Colon (tissue), 2 donors: ENCODE data around the gene KCTD19.
"Not testable (repeated sequence)": the region's sequence is repeated elsewhere in the genome, so short reads cannot be mapped to it uniquely, and the experiment has no call there.

ENCODE experiments used
- FAIRE-seq: peaks from 2 replicates; lab custom pipeline; 2012; peaks lifted over from hg19 to GRCh38; lab: Jason Lieb, UNC
- donor health status: control.
- donor health status: control.

Gene KCTD19

GRCh38 chr16:67326472-67327309 lies at the start of gene KCTD19, which contains the start of gene LRRC36:
Gene KCTD19 (minus strand): TSS chr16:67326741. CDS start chr16:67326707, 34 bp downstream.
Gene LRRC36 (plus strand): TSS chr16:67326815. CDS start chr16:67326863, 48 bp downstream.
- no peak for FAIRE-seq

GRCh38 chr16:67376012-67376411 lies 49.5 kb upstream of the KCTD19 start:
- not testable (repeated sequence) for FAIRE-seq

GRCh38 chr16:67372664-67373063 lies 46.1 kb upstream of the KCTD19 start:
- FAIRE-seq, result no peak

DNA sequence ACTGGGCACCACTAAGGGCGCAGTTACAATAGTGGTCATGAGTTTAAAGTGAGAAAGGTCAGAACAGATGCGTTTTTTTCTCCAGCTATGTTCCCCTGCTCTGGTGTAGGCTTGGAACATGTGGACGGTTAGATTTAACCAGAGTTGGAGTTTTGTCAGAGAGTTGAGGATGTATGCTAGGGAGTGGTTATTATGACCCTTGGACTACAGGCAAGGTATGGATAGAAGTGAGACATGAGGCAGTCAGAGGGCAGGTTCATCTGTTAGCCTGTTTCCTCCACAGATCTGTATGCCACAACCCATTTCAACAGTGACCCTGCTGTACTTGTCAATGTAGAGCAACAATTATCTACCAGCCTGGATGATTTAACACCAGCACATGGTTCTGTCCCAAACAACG lies 44.1 kb upstream of the KCTD19 start:
- no peak for FAIRE-seq

- no peak for FAIRE-seq
Observed at GRCh38 chr16:67364600-67365235, 38.2 kb upstream of the KCTD19 start.

GRCh38 chr16:67361038-67361437 lies 34.5 kb upstream of the KCTD19 start:
- no peak for FAIRE-seq

DNA sequence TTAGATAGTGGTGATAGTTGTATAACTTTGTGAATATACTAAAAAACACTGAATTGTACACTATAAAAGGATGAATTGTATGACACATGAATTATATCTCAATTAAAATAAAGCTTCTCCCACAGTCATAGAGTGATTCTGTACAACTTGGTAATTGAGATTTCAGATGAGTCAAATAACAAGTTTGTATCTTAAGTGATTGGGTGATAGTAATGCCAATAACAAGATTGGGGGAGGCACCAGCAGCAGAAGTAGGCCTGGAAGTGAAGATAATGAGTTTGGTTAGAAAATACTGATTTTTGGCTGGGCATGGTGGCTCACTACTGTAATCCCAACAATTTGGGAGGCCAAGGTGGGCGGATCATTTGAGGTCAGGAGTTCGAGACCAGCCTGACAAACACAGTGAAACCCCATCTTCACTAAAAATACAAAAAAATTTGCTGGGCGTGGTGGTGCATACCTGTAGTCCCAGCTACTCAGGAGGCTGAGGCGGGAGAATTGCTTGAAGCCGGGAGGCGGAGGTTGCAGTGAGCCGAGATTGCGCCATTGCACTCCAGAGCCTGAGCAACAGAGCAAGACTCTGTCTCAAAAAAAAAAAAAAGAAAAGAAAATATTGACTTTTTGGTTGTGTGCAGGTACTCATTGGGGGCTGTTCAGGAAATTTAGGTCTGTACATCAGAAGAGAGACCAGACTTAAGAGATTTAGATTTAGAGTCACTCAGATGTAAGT lies 33.2 kb upstream of the KCTD19 start:
- FAIRE-seq, result not testable (repeated sequence)

DNA sequence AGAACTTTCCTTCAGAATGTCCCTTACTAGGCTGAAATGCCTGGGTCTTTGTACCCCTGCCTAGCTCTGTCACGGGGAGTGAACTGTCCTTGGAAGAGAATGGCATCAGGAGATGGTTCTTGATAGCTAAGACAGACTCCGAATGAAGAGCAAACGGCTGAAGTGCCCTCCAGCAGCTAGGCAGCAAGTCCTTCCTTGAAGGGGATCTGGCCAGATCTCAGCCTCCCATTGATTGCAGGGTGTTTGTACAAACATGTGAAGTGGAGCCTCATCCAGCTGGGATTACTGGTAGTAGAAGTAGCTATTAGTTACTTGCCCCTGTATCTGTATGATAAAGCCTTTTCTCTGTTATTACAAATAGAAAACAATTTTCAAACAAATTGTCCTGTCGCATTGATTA lies 31.0 kb upstream of the KCTD19 start:
- FAIRE-seq, result no peak

DNA sequence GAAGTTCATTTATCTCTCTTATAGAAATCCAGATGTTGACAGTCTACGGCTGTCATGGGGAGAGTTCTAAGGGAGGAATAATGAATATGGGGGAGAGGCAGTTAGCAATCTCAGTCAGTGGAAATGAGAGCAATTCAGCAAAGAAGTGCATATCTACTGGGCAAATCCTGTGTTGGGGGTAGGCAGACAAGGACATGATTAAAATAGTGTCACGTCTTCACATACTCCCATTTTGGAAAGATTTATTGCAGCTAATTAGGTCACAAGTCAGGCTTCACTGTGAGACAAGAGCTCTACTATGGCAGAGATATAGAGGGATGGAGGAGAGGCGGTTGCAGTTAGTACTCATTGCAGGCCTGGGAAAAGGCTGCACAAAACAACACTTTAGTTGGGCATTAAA lies 29.9 kb upstream of the KCTD19 start:
- no peak for FAIRE-seq

- FAIRE-seq, result not testable (repeated sequence)
Observed at GRCh38 chr16:67352463-67352862, 25.9 kb upstream of the KCTD19 start.

GRCh38 chr16:67350324-67350723 lies 23.8 kb upstream of the KCTD19 start:
- FAIRE-seq, result no peak

- no peak for FAIRE-seq
Observed at GRCh38 chr16:67349172-67349571, 22.6 kb upstream of the KCTD19 start.

DNA sequence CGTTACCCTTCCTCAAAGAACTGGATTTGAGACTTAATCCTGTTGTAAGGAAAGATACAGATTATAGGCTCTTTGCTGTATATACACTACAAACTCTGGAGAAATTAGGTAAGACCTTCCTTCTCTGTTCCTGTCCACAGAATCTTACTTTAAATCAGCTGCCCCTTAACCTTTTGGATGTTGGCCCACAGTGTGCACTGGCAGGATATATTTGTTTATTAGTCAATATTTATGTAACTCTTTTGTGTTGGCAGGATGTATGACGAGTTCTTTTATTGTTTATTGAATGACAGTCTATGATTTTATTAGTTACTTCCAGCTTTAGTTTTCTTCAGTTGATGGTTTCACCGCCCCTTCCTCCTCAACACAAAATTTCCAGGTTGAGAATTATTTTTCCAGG lies 19.8 kb upstream of the KCTD19 start:
- no peak for FAIRE-seq

DNA sequence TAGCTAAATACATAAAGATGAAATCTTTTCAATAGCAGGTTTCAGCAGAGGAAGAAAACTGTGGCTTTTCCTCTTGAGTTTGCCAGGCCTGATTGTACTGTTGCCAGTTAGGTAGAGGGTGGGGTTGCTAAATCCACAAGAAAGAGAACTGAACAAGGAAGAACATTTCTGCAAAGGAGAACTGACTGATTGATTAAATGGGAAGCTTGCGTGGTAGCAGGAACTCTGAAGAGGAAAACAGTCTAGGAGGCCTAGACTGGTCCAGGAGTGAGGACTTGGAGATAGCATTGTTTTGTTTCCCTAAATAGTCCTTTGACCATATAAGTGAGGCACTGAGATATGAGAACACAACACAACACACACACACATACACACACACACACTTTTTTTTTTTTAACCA lies 18.9 kb upstream of the KCTD19 start:
- no peak for FAIRE-seq

- no peak for FAIRE-seq
Observed at GRCh38 chr16:67342616-67343015, 16.1 kb upstream of the KCTD19 start.

- FAIRE-seq, result no peak
Observed at GRCh38 chr16:67341250-67341649, 14.7 kb upstream of the KCTD19 start.

DNA sequence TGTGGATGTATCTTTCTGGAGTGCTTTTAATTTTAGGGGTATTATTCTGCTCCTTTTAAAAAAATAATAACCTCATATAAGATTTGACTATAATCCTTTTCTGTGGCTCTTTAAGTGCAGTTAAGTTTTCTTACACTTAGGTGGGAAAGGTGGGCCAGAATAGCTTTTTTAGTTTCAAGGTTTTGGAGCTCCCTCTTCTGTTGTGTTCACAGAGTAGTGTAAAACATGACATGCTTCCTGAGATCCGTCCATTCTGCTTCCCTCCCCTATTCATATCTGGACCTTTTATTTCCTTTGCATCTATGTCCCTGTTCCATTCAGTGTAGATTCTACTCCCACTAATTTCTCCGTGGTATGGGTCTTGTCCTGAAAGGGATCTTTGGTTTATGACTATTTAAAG lies 12.9 kb upstream of the KCTD19 start:
- FAIRE-seq, result no peak

DNA sequence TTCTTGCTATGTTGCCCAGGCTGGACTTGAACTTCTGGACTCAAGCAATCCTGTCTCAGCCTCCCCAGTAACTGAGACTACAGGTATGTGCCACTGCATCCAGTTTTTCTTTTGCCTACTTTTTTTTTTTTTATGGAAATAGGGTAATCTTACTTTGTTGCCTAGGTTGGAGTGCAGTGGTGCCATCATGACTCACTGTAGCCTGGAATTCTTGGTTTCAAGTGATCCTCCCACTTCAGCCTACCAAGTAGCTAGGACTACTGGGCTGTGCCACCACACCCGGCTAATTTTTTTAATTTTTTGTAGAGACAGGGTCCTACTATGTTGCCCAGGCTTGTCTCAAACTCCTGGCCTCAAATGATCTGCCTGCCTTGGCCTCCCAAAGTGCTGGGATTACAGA lies 10.1 kb upstream of the KCTD19 start:
- no peak for FAIRE-seq

- FAIRE-seq, result no peak
Observed at GRCh38 chr16:67336116-67336515, 9.6 kb upstream of the KCTD19 start.

- no peak for FAIRE-seq
Observed at GRCh38 chr16:67333315-67333714, 6.8 kb upstream of the KCTD19 start.

DNA sequence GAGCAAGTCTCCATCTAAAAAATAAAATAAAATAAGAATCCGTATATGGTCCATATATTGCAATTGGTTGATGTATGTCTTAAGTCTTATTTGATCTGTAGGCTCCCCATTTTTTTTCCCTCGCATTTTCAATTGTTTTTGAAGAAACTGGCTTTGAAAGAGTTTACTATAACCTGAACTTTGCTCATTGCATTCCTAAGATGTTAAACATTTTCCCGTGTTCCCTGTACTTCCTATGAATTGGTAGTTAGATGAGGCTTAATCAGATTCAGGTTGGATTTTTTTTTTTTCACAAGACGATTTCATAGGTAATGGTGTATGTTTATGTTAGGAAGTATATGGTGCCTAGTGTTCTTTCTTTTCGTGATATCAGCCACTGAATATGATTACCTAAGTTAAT lies 3.4 kb upstream of the KCTD19 start:
- no peak for FAIRE-seq

GRCh38 chr16:67327743-67328142 lies 1.2 kb upstream of the KCTD19 start:
- no peak for FAIRE-seq

GRCh38 chr16:67326115-67326471 lies 448 bp downstream of the KCTD19 start:
- no peak for FAIRE-seq
